HepG2 (cell line): ENCODE data around the gene TNP2. TPM values are rescaled to one million over a fixed set of nuclear protein-coding genes. Genes with fewer than 3 reads are reported as not detected.

Experiments used
- CAMTA2 ChIP-seq: sonication (generic); formaldehyde crosslinking; IDR thresholded peaks from 2 replicates; pipeline ENCODE4 v1.4.0; 2020; ENCODE audit warnings: mild to moderate bottlenecking, missing genetic modification reagents, borderline replicate concordance
- CHD4 ChIP-seq: fragments of 200-600 bp; sonication (generic); IDR thresholded peaks from 2 replicates; pipeline ENCODE4 v1.7.0; 2017; ENCODE audit warnings: mild to moderate bottlenecking, low read length, borderline replicate concordance
- JDP2 ChIP-seq: sonication (generic); formaldehyde crosslinking; IDR thresholded peaks from 2 replicates; pipeline ENCODE4 v1.8.1; 2022; ENCODE audit warnings: missing genetic modification reagents, borderline replicate concordance
- MYNN ChIP-seq: sonication (generic); formaldehyde crosslinking; IDR thresholded peaks from 2 replicates; pipeline ENCODE4 v1.4.0; 2020; ENCODE audit warnings: mild to moderate bottlenecking, low read depth, missing genetic modification reagents
- PAF1 ChIP-seq: IDR thresholded peaks from 2 replicates; pipeline ENCODE4 v1.6.1; 2016; ENCODE audit warnings: missing genetic modification reagents, missing compliant biosample characterization
- SATB2 ChIP-seq: sonication (generic); formaldehyde crosslinking; IDR thresholded peaks from 2 replicates; pipeline ENCODE4 v1.5.0; 2020; ENCODE audit warnings: missing genetic modification reagents
- TCF7 ChIP-seq: sonication (generic); IDR thresholded peaks from 2 replicates; pipeline ENCODE4 v1.6.1; 2016; ENCODE audit warnings: antibody characterized with exemption, low read depth
- TEF ChIP-seq: sonication (generic); formaldehyde crosslinking; IDR thresholded peaks from 2 replicates; pipeline ENCODE4 v1.5.0; 2020; ENCODE audit warnings: missing genetic modification reagents
- ZBTB1 ChIP-seq: sonication (generic); formaldehyde crosslinking; IDR thresholded peaks from 2 replicates; pipeline ENCODE4 v1.4.0; 2020; ENCODE audit warnings: missing genetic modification reagents, borderline replicate concordance
- ZNF12 ChIP-seq: sonication (generic); formaldehyde crosslinking; IDR thresholded peaks from 2 replicates; pipeline ENCODE4 v1.5.0; 2020; ENCODE audit warnings: missing genetic modification reagents
- ZNF350 ChIP-seq: sonication (generic); formaldehyde crosslinking; IDR thresholded peaks from 2 replicates; pipeline ENCODE4 v1.4.0; 2020; ENCODE audit warnings: mild to moderate bottlenecking, low read depth, missing genetic modification reagents, borderline replicate concordance
- ZNF556 ChIP-seq: sonication (generic); formaldehyde crosslinking; IDR thresholded peaks from 2 replicates; pipeline ENCODE4 v1.4.0; 2020; ENCODE audit warnings: mild to moderate bottlenecking, missing genetic modification reagents, borderline replicate concordance
- ZNF563 ChIP-seq: sonication (generic); formaldehyde crosslinking; IDR thresholded peaks from 2 replicates; pipeline ENCODE4 v1.8.0; 2022; ENCODE audit warnings: mild to moderate bottlenecking, moderate library complexity, missing genetic modification reagents
- ZNF598 ChIP-seq: sonication (generic); formaldehyde crosslinking; IDR thresholded peaks from 2 replicates; pipeline ENCODE4 v1.5.1; 2020; ENCODE audit warnings: mild to moderate bottlenecking, missing genetic modification reagents, borderline replicate concordance
- ZNF605 ChIP-seq: sonication (generic); formaldehyde crosslinking; IDR thresholded peaks from 2 replicates; pipeline ENCODE4 v1.8.0; 2022; ENCODE audit warnings: mild to moderate bottlenecking, missing genetic modification reagents
- ZNF652 ChIP-seq: IDR thresholded peaks from 2 replicates; pipeline ENCODE4 v1.6.1; 2016; ENCODE audit warnings: low read depth, borderline replicate concordance
- ZNF850 ChIP-seq: sonication (generic); formaldehyde crosslinking; conservative IDR thresholded peaks from 2 replicates; pipeline ENCODE4 v1.9.0; 2021; ENCODE audit warnings: mild to moderate bottlenecking, missing genetic modification reagents
- polyA plus RNA-seq, 8 experiments: library from polyadenylated mRNA; depleted of rRNA in 3 of 8; stranded (reverse) in 7 of 8; unstranded in 1 of 8; fragments of >200 nt; fragmentation: Illumina TruSeq in 4 of 8; extraction: Trizol in 4 of 8; gene quantifications; 2 replicates each; pipeline versions ENCODE4 v1.2.1 to v1.2.3, GENCODE V29; 2011 to 2016; ENCODE audit warnings: low read depth in 4 of 8, missing spikeins in 1 of 8, mixed read lengths in 1 of 8; ENCODE audit not compliant: insufficient read depth in 1 of 8
- total RNA-seq, 5 experiments: library from RNA; depleted of rRNA; stranded (reverse); fragments of >200 nt; fragmentation: Illumina TruSeq; extraction: Trizol; gene quantifications; 2 replicates each; pipeline ENCODE4 v1.2.3, GENCODE V29; 2016; ENCODE audit warnings: low read depth in 1 of 5
- TF ChIP-seq, protein P1 (sequence below): sonication (generic); formaldehyde crosslinking; conservative IDR thresholded peaks from 2 replicates; pipeline ENCODE4 v1.8.1; 2023; ENCODE audit warnings: missing genetic modification reagents
- TF ChIP-seq, protein P2 (sequence below): sonication (generic); formaldehyde crosslinking; IDR thresholded peaks from 2 replicates; pipeline ENCODE4 v1.8.0; 2022; ENCODE audit warnings: missing genetic modification reagents, mild to moderate bottlenecking, inconsistent platforms, borderline replicate concordance
- TF ChIP-seq, protein P3 (sequence below): sonication (generic); formaldehyde crosslinking; IDR thresholded peaks from 2 replicates; pipeline ENCODE4 v1.8.0; 2022; ENCODE audit warnings: mild to moderate bottlenecking, missing genetic modification reagents, borderline replicate concordance
- TF ChIP-seq, protein P4 (sequence below): sonication (generic); formaldehyde crosslinking; IDR thresholded peaks from 2 replicates; pipeline ENCODE4 v1.4.0; 2020; ENCODE audit warnings: missing genetic modification reagents

Gene TNP2
- total and polyA plus RNA-seq, 2 of the 13 experiments (the other 11 are each of a cell fraction or from before 2014, with no cell fraction given): not detected

GRCh38 chr16:11283820-11284248, 14.7 kb upstream of the TNP2 start (continued):
- TF ChIP-seq, protein P1, sequence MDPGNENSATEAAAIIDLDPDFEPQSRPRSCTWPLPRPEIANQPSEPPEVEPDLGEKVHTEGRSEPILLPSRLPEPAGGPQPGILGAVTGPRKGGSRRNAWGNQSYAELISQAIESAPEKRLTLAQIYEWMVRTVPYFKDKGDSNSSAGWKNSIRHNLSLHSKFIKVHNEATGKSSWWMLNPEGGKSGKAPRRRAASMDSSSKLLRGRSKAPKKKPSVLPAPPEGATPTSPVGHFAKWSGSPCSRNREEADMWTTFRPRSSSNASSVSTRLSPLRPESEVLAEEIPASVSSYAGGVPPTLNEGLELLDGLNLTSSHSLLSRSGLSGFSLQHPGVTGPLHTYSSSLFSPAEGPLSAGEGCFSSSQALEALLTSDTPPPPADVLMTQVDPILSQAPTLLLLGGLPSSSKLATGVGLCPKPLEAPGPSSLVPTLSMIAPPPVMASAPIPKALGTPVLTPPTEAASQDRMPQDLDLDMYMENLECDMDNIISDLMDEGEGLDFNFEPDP: no peak
- TF ChIP-seq PAF1 (CRISPR knock-in tag) (no peak), CHD4 (peak; percentile 41; the same call in 1 of the 2 replicates), ZNF556 (0 out of 2 replicates have a peak, but pooled peaks have one; percentile 12), ZNF563 (CRISPR knock-in tag) (peak; percentile 84), ZNF652 (CRISPR knock-in tag) (no peak), JDP2 (CRISPR knock-in tag) (no peak), ZNF598 (CRISPR knock-in tag) (0 out of 2 replicates have a peak, but pooled peaks have one; percentile 5), TEF (no peak), ZNF12 (0 out of 2 replicates have a peak, but pooled peaks have one; percentile 30), CAMTA2 (CRISPR knock-in tag) (no peak), SATB2 (no peak), MYNN (no peak), ZNF605 (0 out of 2 replicates have a peak, but pooled peaks have one; percentile 52), TCF7 (no peak), ZNF850 (CRISPR knock-in tag) (no peak), ZNF350 (CRISPR knock-in tag) (no peak), ZBTB1 (no peak)
- TF ChIP-seq, protein P2, sequence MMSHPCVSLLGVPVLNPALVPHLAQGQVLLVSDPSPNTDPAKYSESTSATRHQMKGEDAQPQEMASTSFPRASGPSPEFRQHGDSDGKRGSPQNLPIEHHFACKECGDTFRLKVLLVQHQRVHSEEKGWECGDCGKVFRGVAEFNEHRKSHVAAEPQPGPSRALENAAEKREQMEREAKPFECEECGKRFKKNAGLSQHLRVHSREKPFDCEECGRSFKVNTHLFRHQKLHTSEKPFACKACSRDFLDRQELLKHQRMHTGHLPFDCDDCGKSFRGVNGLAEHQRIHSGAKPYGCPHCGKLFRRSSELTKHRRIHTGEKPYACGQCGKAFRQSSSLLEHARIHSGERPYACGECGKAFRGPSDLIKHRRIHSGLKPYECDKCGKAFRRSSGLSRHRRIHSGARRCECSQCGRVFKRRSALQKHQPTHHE (CRISPR knock-in tag): no peak
- TF ChIP-seq, protein P3, sequence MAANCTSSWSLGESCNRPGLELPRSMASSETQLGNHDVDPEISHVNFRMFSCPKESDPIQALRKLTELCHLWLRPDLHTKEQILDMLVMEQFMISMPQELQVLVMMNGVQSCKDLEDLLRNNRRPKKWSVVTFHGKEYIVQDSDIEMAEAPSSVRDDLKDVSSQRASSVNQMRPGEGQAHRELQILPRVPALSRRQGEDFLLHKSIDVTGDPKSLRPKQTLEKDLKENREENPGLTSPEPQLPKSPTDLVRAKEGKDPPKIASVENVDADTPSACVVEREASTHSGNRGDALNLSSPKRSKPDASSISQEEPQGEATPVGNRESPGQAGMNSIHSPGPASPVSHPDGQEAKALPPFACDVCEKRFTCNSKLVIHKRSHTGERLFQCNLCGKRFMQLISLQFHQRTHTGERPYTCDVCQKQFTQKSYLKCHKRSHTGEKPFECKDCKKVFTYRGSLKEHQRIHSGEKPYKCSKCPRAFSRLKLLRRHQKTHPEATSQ (CRISPR knock-in tag): no peak
- TF ChIP-seq, protein P4, sequence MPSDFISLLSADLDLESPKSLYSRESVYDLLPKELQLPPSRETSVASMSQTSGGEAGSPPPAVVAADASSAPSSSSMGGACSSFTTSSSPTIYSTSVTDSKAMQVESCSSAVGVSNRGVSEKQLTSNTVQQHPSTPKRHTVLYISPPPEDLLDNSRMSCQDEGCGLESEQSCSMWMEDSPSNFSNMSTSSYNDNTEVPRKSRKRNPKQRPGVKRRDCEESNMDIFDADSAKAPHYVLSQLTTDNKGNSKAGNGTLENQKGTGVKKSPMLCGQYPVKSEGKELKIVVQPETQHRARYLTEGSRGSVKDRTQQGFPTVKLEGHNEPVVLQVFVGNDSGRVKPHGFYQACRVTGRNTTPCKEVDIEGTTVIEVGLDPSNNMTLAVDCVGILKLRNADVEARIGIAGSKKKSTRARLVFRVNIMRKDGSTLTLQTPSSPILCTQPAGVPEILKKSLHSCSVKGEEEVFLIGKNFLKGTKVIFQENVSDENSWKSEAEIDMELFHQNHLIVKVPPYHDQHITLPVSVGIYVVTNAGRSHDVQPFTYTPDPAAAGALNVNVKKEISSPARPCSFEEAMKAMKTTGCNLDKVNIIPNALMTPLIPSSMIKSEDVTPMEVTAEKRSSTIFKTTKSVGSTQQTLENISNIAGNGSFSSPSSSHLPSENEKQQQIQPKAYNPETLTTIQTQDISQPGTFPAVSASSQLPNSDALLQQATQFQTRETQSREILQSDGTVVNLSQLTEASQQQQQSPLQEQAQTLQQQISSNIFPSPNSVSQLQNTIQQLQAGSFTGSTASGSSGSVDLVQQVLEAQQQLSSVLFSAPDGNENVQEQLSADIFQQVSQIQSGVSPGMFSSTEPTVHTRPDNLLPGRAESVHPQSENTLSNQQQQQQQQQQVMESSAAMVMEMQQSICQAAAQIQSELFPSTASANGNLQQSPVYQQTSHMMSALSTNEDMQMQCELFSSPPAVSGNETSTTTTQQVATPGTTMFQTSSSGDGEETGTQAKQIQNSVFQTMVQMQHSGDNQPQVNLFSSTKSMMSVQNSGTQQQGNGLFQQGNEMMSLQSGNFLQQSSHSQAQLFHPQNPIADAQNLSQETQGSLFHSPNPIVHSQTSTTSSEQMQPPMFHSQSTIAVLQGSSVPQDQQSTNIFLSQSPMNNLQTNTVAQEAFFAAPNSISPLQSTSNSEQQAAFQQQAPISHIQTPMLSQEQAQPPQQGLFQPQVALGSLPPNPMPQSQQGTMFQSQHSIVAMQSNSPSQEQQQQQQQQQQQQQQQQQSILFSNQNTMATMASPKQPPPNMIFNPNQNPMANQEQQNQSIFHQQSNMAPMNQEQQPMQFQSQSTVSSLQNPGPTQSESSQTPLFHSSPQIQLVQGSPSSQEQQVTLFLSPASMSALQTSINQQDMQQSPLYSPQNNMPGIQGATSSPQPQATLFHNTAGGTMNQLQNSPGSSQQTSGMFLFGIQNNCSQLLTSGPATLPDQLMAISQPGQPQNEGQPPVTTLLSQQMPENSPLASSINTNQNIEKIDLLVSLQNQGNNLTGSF (CRISPR knock-in tag): no peak; the same call in 1 of the 2 replicates
